Chondrocyte (in vitro differentiated cells): Measurements from ENCODE around the gene GLS. TPM values are rescaled to one million over a fixed set of nuclear protein-coding genes. Genes with fewer than 3 reads are reported as not detected.

Experiments used
- DNase-seq: peaks from one replicate; pipeline ENCODE4 v3.0.0; 2021; ENCODE audit warnings: mixed read lengths, low spot score
- H3K27ac Mint-ChIP-seq: one replicate; pipeline ENCODE4 v1.8.0; 2021; ENCODE audit warnings: mild to moderate bottlenecking, moderate library complexity, mixed read lengths; ENCODE audit not compliant: unreplicated experiment
- H3K27me3 Mint-ChIP-seq: 2 replicates; pipeline ENCODE4 v1.8.0; 2021; ENCODE audit warnings: low read depth, mixed read lengths
- H3K36me3 Mint-ChIP-seq: 2 replicates; pipeline ENCODE4 v1.8.0; 2021; ENCODE audit warnings: low read depth, mixed read lengths
- H3K4me1 Mint-ChIP-seq: 2 replicates; pipeline ENCODE4 v1.8.0; 2021; ENCODE audit warnings: low read depth, mild to moderate bottlenecking, mixed read lengths
- H3K4me3 Mint-ChIP-seq: one replicate; pipeline ENCODE4 v1.8.0; 2021; ENCODE audit warnings: mild to moderate bottlenecking, moderate library complexity, mixed read lengths; ENCODE audit not compliant: unreplicated experiment
- H3K9me3 Mint-ChIP-seq: 2 replicates; pipeline ENCODE4 v1.8.0; 2021; ENCODE audit warnings: low read depth, mixed read lengths
- total RNA-seq: library from RNA; stranded (reverse); gene quantifications from 3 replicates; pipeline ENCODE4 v1.2.1, GENCODE V29; 2021
- TF ChIP-seq, protein P1 (sequence below): fragments of 200-600 bp; sonication (generic); IDR thresholded peaks from 2 replicates; pipeline ENCODE4 v1.5.0; 2021; ENCODE audit warnings: antibody characterized with exemption, mild to moderate bottlenecking, moderate library complexity

The GLS gene
- total RNA-seq, 1 donor from 2014 or later, result 234 TPM

DNA sequence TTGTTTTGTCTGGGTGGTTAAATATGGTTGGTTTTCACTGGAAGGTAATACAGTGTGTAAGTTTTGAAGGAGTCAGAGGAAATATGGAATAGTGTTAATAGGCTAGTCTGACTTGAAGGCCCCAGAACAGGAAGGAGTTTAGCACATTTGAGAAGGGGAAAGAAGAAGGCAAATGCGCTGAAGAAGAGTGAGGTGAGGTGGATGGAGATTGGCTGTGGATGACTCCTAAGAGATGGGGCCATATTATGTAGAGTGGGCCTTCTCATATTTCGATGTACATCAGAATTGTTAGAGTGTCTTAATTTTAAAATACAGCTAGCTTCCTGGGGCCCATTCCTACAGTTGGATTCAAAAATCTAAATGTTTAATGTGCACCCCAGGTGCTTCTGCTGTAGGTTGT is 61.0 kb downstream of the GLS start:
- no peak for DNase-seq
- TF ChIP-seq, protein P1, sequence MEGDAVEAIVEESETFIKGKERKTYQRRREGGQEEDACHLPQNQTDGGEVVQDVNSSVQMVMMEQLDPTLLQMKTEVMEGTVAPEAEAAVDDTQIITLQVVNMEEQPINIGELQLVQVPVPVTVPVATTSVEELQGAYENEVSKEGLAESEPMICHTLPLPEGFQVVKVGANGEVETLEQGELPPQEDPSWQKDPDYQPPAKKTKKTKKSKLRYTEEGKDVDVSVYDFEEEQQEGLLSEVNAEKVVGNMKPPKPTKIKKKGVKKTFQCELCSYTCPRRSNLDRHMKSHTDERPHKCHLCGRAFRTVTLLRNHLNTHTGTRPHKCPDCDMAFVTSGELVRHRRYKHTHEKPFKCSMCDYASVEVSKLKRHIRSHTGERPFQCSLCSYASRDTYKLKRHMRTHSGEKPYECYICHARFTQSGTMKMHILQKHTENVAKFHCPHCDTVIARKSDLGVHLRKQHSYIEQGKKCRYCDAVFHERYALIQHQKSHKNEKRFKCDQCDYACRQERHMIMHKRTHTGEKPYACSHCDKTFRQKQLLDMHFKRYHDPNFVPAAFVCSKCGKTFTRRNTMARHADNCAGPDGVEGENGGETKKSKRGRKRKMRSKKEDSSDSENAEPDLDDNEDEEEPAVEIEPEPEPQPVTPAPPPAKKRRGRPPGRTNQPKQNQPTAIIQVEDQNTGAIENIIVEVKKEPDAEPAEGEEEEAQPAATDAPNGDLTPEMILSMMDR, result no peak
- H3K27ac Mint-ChIP-seq, result no peak overlapping the region

DNA sequence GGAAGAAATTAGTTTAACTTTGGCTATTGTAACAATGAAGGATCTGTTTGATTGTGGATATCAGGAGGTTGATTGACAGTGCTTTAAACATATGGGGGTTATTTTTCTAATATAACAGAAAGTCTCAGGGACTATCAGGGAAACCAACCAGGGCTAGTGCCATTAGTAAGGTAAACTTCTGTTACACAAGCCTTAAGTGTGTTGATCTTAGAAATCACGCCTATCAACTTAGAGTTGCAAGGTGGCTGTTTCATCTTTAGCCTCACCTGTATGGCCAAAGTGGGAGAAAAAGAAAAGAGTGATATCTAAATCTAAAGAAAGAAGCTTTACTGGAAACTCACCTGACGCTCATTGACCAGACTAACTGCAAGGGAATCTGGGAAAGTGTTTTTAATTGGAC is 62.1 kb downstream of the GLS start:
- no peak overlapping the region for H3K4me3 Mint-ChIP-seq
- peaks cover 22% of the 10 kb centered on the region for H3K4me1 Mint-ChIP-seq
- H3K9me3 Mint-ChIP-seq, result no peaks in the 10 kb centered on the region
- no peak for DNase-seq
- TF ChIP-seq, protein P1, result no peak
- no peak overlapping the region for H3K27ac Mint-ChIP-seq
- H3K36me3 Mint-ChIP-seq, result peaks cover 3% of the 10 kb centered on the region
- no peaks in the 10 kb centered on the region for H3K27me3 Mint-ChIP-seq

More for the DNA sequence above, 61.0 kb downstream of the GLS start:
- H3K9me3 Mint-ChIP-seq, result no peaks in the 10 kb centered on the region
- no peaks in the 10 kb centered on the region for H3K27me3 Mint-ChIP-seq
- no peak overlapping the region for H3K4me3 Mint-ChIP-seq
- peaks cover 29% of the 10 kb centered on the region for H3K4me1 Mint-ChIP-seq
- peaks cover 5% of the 10 kb centered on the region for H3K36me3 Mint-ChIP-seq

DNA sequence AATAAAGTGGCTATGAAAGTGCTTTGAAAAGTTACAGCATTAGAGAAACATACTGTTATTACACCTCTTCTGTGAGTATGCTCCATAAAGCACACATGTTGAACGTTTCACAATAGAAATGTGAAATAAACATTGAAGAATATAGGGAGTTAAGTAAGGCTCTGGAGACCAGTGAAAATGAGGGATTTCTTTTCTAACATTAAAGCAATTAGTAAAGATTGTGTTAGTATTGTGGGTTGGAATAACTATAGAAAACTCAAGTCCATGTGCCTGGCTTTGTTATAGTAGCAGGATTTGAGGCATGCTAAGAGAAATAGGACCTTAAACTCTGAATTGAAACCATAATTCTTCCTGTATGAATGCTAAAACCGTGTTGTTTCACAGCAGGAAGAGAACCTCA is 63.1 kb downstream of the GLS start:
- no peaks in the 10 kb centered on the region for H3K9me3 Mint-ChIP-seq
- H3K4me3 Mint-ChIP-seq, result no peak overlapping the region
- H3K4me1 Mint-ChIP-seq, result peaks cover 17% of the 10 kb centered on the region
- peak overlapping the region; percentile 62 for H3K27ac Mint-ChIP-seq
- H3K36me3 Mint-ChIP-seq, result peaks cover 3% of the 10 kb centered on the region
- TF ChIP-seq, protein P1, result no peak
- no peak for DNase-seq
- H3K27me3 Mint-ChIP-seq, result no peaks in the 10 kb centered on the region

DNA sequence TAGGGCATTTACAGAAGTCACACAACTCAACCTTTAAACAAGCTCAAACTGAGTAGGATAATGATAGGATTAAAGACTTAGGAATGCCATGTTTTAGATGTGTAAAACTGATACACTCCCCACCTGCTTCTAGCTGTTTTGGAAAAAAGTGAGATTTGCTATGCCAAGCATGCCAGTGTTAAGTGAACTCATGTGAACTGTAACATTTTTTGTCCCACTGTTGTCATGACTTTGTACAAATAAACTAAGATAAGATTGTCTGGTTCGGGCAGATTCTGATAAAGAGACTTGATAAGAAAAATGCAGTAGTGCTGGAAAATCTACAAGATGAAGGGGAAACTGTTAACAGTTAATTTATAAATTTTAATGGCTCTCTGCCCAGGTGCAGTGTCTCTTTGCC is 66.5 kb downstream of the GLS start:
- H3K36me3 Mint-ChIP-seq, result no peaks in the 10 kb centered on the region
- no peak overlapping the region for H3K4me3 Mint-ChIP-seq
- peaks cover 13% of the 10 kb centered on the region for H3K4me1 Mint-ChIP-seq
- no peaks in the 10 kb centered on the region for H3K9me3 Mint-ChIP-seq
- H3K27me3 Mint-ChIP-seq, result no peaks in the 10 kb centered on the region
- DNase-seq, result no peak
- TF ChIP-seq, protein P1, result no peak
- H3K27ac Mint-ChIP-seq, result no peak overlapping the region

DNA sequence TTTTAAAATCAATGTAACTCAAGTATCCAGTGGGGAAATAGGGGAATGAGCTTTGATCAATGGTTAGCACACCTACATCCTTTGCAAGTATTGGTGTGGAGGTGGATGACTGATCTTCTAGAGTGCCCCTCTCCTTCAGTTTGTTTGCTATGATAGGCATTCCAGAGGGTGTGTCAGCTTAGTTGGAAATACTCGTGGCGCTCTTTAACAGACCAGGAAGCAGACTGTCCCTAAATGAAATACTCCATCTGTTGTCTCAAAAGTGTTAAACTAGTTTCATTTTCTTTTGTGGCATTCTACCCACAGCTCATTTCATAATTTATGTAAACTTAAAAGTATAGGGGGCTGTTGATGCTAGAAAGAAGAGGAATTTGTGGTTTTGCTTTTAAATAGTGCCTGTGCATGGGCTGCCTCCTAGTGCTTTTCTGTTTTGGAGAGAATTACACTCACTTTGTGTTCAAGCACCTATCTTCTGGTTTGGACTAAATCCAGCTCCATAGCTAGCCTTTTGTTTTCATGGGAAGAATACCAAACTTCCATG is 67.2 kb downstream of the GLS start:
- Mint-ChIP-seq H3K4me3 (no peak overlapping the region), H3K9me3 (no peaks in the 10 kb centered on the region), H3K27me3 (no peaks in the 10 kb centered on the region), H3K36me3 (no peaks in the 10 kb centered on the region), H3K4me1 (peaks cover 19% of the 10 kb centered on the region), H3K27ac (no peak overlapping the region)
- TF ChIP-seq, protein P1, result peak; percentile 76
- no peak for DNase-seq
